Measurements from ENCODE around the gene AR. TPM values are rescaled to one million over a fixed set of nuclear protein-coding genes. Genes with fewer than 3 reads are reported as not detected.
A peak's percentile ranks its signal among the peaks of the same experiment; 100 is the strongest.

The AR gene
- total and polyA plus RNA-seq, 2 of the 4 experiments (the other 2 are of a cell fraction): 1.5 to 4.7 TPM

- no peaks in the 10 kb centered on the region for H3K79me1 ChIP-seq (ENCODE audit: low read depth in 1 of 2, low read length in 2 of 2)
- no peak overlapping the region for H3K56ac ChIP-seq (ENCODE audit: extremely low read depth, insufficient read depth, low read length)
- BruUV-seq (replicated peaks): no TSS peak
- no peak overlapping the region for H2AK5ac ChIP-seq (ENCODE audit: low read depth, low read length)
- ChIA-PET POLR2A (ENCODE audit: unreplicated experiment) (no interaction called here), CTCF (interaction anchor here (0.5 kb wide), 1 partner anchor 37 kb away, joined by 3 read pairs; no protein-coding TSS in a partner anchor)
- ATAC-seq (ENCODE audit: low read depth): no peak
- no peaks in the 10 kb centered on the region for H3K36me3 ChIP-seq (ENCODE audit: control insufficient read depth, insufficient read depth, low read length)
- no peaks in the 10 kb centered on the region for H3K9me3 ChIP-seq (ENCODE audit: control insufficient read depth, insufficient read depth, low read length)
- no peak overlapping the region for H3K9ac ChIP-seq (ENCODE audit: low read depth, low read length)
- no peak overlapping the region for H3K27ac ChIP-seq (ENCODE audit: insufficient read depth, low read length)
- no peak overlapping the region for H4K91ac ChIP-seq (ENCODE audit: insufficient read depth, low read depth, low read length)
- TF ChIP-seq RAD21 (IDR thresholded peaks at IDR 0.05; ENCODE audit: low read length): no peak
- no peak overlapping the region for H3K18ac ChIP-seq (ENCODE audit: low read depth, low read length)
- no peaks in the 10 kb centered on the region for H3K4me1 ChIP-seq (ENCODE audit: control insufficient read depth, insufficient read depth, low read length)
- H3K4me2 ChIP-seq (ENCODE audit: low read depth, low read length): no peak overlapping the region
- dilution Hi-C loops (cut with HindIII; ENCODE audit: low sequenced_read_pairs, unreplicated experiment) (no loop called here), in situ Hi-C loops (cut with MboI; ENCODE audit: low sequenced_read_pairs) (no loop called here), intact Hi-C loops (cut with micrococcal nuclease) (no loop called here)
- H2AK9ac ChIP-seq (replicated peaks; ENCODE audit: low read depth, low read length, poor library complexity): no peak overlapping the region
- no peaks in the 10 kb centered on the region for H3K9me1 ChIP-seq (ENCODE audit: insufficient read depth, low read length)
- no peak overlapping the region for H4K8ac ChIP-seq (ENCODE audit: low read depth in 2 of 2, low read length in 2 of 2)
- no peak overlapping the region for H3K4me3 ChIP-seq (ENCODE audit: insufficient read depth, low read depth, low read length)
- no peaks in the 10 kb centered on the region for H4K20me1 ChIP-seq (ENCODE audit: insufficient read depth, low read length)
- H4K5ac ChIP-seq (ENCODE audit: low read depth, low read length): no peak overlapping the region
- no peak overlapping the region for H3K14ac ChIP-seq (replicated peaks; ENCODE audit: low read depth, low read length)
- DNase-seq: peak; percentile 3
- no peaks in the 10 kb centered on the region for H3K27me3 ChIP-seq (ENCODE audit: control insufficient read depth, insufficient read depth, low read length)
- H2BK120ac ChIP-seq (ENCODE audit: low read depth, low read length): no peak overlapping the region
- no peak overlapping the region for H3K23ac ChIP-seq (ENCODE audit: low read depth, low read length)
- no peak overlapping the region for H2AFZ ChIP-seq (replicated peaks; ENCODE audit: low read length, poor library complexity)
- no CpG with 5 or more reads among the region's 3 CpGs for WGBS, 2 experiments (ENCODE audit: extremely low coverage in 2 of 2, insufficient read length in 1 of 2)
- H2BK20ac ChIP-seq (ENCODE audit: low read depth, low read length): no peak overlapping the region
- H2BK15ac ChIP-seq (ENCODE audit: low read depth, low read length): no peak overlapping the region
- H2BK5ac ChIP-seq (ENCODE audit: low read depth, low read length, poor library complexity, severe bottlenecking): no peak overlapping the region
- no peak overlapping the region for H3K4ac ChIP-seq (ENCODE audit: low read depth, low read length)
Measured at GRCh38 chrX:67585401-67585800, 41.6 kb downstream of the AR start.

All from IMR-90 (cell line).